Ascending aorta (tissue), 2 donors: ENCODE data around the gene GSAP. TPM values are rescaled to one million over a fixed set of nuclear protein-coding genes. Genes with fewer than 3 reads are reported as not detected.

Experiments used
- DNase-seq, 2 donors: peaks; one replicate each; pipeline ENCODE4 v3.0.0-alpha.2; 2019; ENCODE audit warnings: low spot score in 2 of 2
- H3K27ac ChIP-seq, 2 donors: fragments of 200-600 bp; sonication (generic); one replicate each; pipeline ENCODE4 v1.5.1; 2016 to 2017; ENCODE audit warnings: mild to moderate bottlenecking in 1 of 2
- H3K27me3 ChIP-seq: fragments of 200-600 bp; sonication (generic); one replicate; pipeline ENCODE4 v1.5.1; 2017
- H3K36me3 ChIP-seq, 2 donors: fragments of 200-600 bp; sonication (generic); one replicate each; pipeline ENCODE4 v1.5.1; 2016
- H3K4me1 ChIP-seq, 2 donors: fragments of 200-600 bp; sonication (generic); one replicate each; pipeline ENCODE4 v1.5.1; 2016 to 2017; ENCODE audit warnings: mild to moderate bottlenecking in 1 of 2
- H3K4me3 ChIP-seq, 2 donors: fragments of 200-600 bp; sonication (generic); one replicate each; pipeline ENCODE4 v1.5.1; 2016 to 2017; ENCODE audit warnings: mild to moderate bottlenecking in 1 of 2
- H3K9me3 ChIP-seq, 2 donors: fragments of 200-600 bp; sonication (generic); one replicate each; pipeline ENCODE4 v1.5.1; 2016
- intact Hi-C: fragments of 100-400 bp; cut with DNase I; formaldehyde crosslinking; loops from one replicate; pipeline ENCODE4 v1.15.1; 2023
- total RNA-seq: library from RNA; depleted of rRNA; stranded (reverse); fragments of >200 nt; gene quantifications from one replicate; pipeline ENCODE4 v1.1.0, GENCODE V29; 2016
- TF ChIP-seq, protein P1 (sequence below), 3 experiments: fragments of 200-600 bp in 2 of 3; fragments of 450-650 bp in 1 of 3; sonication (generic) in 2 of 3; IDR thresholded peaks; one replicate each; pipeline ENCODE4 v1.5.1; 2016 to 2019; ENCODE audit warnings: antibody characterized with exemption in 3 of 3, mild to moderate bottlenecking in 1 of 3, moderate library complexity in 1 of 3

Gene GSAP
- total RNA-seq, 1 donor from 2014 or later, result 10.9 TPM

- H3K27ac ChIP-seq, result peak overlapping the region; percentile 63 to 64
- no peaks in the 10 kb centered on the region for H3K27me3 ChIP-seq
- H3K4me3 ChIP-seq, result no peak overlapping the region
- TF ChIP-seq, protein P1, sequence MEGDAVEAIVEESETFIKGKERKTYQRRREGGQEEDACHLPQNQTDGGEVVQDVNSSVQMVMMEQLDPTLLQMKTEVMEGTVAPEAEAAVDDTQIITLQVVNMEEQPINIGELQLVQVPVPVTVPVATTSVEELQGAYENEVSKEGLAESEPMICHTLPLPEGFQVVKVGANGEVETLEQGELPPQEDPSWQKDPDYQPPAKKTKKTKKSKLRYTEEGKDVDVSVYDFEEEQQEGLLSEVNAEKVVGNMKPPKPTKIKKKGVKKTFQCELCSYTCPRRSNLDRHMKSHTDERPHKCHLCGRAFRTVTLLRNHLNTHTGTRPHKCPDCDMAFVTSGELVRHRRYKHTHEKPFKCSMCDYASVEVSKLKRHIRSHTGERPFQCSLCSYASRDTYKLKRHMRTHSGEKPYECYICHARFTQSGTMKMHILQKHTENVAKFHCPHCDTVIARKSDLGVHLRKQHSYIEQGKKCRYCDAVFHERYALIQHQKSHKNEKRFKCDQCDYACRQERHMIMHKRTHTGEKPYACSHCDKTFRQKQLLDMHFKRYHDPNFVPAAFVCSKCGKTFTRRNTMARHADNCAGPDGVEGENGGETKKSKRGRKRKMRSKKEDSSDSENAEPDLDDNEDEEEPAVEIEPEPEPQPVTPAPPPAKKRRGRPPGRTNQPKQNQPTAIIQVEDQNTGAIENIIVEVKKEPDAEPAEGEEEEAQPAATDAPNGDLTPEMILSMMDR (IDR thresholded peaks at IDR 0.05), result no peak
- H3K9me3 ChIP-seq, result no peaks in the 10 kb centered on the region
- peaks cover 0 to 11% of the 10 kb centered on the region in 2 donors for H3K4me1 ChIP-seq
- intact Hi-C loops, result no loop called here
- no peaks in the 10 kb centered on the region for H3K36me3 ChIP-seq
- DNase-seq, result no peak
Measured at GRCh38 chr7:77270094-77270480, 146.1 kb downstream of the GSAP start.

- TF ChIP-seq, protein P1 (IDR thresholded peaks at IDR 0.05), result no peak
- DNase-seq, result no peak
- Histone ChIP-seq H3K27ac (peak overlapping the region; percentile 63 to 64), H3K4me1 (peaks cover 0 to 11% of the 10 kb centered on the region in 2 donors), H3K9me3 (no peaks in the 10 kb centered on the region), H3K27me3 (no peaks in the 10 kb centered on the region), H3K4me3 (no peak overlapping the region), H3K36me3 (no peaks in the 10 kb centered on the region)
- intact Hi-C loops, result no loop called here
Measured at GRCh38 chr7:77269360-77270093, 146.6 kb downstream of the GSAP start.

- no peak overlapping the region for H3K27ac ChIP-seq
- TF ChIP-seq, protein P1 (IDR thresholded peaks at IDR 0.05), result no peak
- intact Hi-C loops, result no loop called here
- H3K27me3 ChIP-seq, result no peaks in the 10 kb centered on the region
- H3K36me3 ChIP-seq, result no peaks in the 10 kb centered on the region
- no peak for DNase-seq
- H3K4me1 ChIP-seq, result peaks cover 0 to 11% of the 10 kb centered on the region in 2 donors
- H3K4me3 ChIP-seq, result no peak overlapping the region
- no peaks in the 10 kb centered on the region for H3K9me3 ChIP-seq
Measured at GRCh38 chr7:77266291-77266794, 149.8 kb downstream of the GSAP start.

- intact Hi-C loops, result no loop called here
Measured at GRCh38 chr7:77265666-77266065, 150.5 kb downstream of the GSAP start.

GRCh38 chr7:77262316-77262715 is 153.8 kb downstream of the GSAP start:
- no peak for DNase-seq
- Histone ChIP-seq H3K36me3 (no peaks in the 10 kb centered on the region), H3K9me3 (no peaks in the 10 kb centered on the region), H3K4me3 (no peak overlapping the region), H3K27ac (no peak overlapping the region), H3K27me3 (no peaks in the 10 kb centered on the region), H3K4me1 (no peaks in the 10 kb centered on the region)
- intact Hi-C loops, result no loop called here
- TF ChIP-seq, protein P1 (IDR thresholded peaks at IDR 0.05), result no peak

More at GRCh38 chr7:77265666-77266065, 150.5 kb downstream of the GSAP start:
- Histone ChIP-seq H3K27me3 (no peaks in the 10 kb centered on the region), H3K4me1 (peaks cover 0 to 11% of the 10 kb centered on the region in 2 donors), H3K27ac (no peak overlapping the region), H3K9me3 (no peaks in the 10 kb centered on the region), H3K36me3 (no peaks in the 10 kb centered on the region), H3K4me3 (no peak overlapping the region)
- DNase-seq, result no peak
- TF ChIP-seq, protein P1 (IDR thresholded peaks at IDR 0.05), result no peak

Other genes with a start within 250 kb of the GSAP start
- gene FGL2, start 216.5 kb downstream of the GSAP start, total RNA-seq, result 77.9 TPM
- 57.4 TPM for gene PTPN12, start 120.9 kb upstream of the GSAP start, total RNA-seq